MM.1S (cell line): ENCODE measurements around the gene C19orf25.
A peak's percentile ranks its signal among the peaks of the same experiment; 100 is the strongest.

Experiments
- DNase-seq: peaks from one replicate; pipeline ENCODE4 v3.0.0-alpha.2; 2015
- H2AFZ ChIP-seq: fragments of 300-600 bp; sonication (generic); 2 replicates; pipeline ENCODE4 v1.6.0; 2016; ENCODE audit warnings: antibody characterized with exemption, low read length
- H3F3A ChIP-seq: fragments of 300-600 bp; sonication (generic); 2 replicates; pipeline ENCODE4 v1.6.1; 2016; ENCODE audit warnings: mild to moderate bottlenecking, antibody characterized with exemption, low read length, moderate library complexity, mixed read lengths; ENCODE audit not compliant: insufficient read depth
- H3K27ac ChIP-seq: fragments of 300-600 bp; sonication (generic); 2 replicates; pipeline ENCODE4 v1.5.1; 2016; ENCODE audit warnings: mild to moderate bottlenecking, low read length
- H3K27me3 ChIP-seq: fragments of 300-600 bp; sonication (generic); replicated peaks from 2 replicates; pipeline ENCODE4 v1.6.0; 2016; ENCODE audit warnings: low read length; ENCODE audit not compliant: insufficient read depth
- H3K36me3 ChIP-seq: fragments of 300-600 bp; sonication (generic); replicated peaks from 2 replicates; pipeline ENCODE4 v1.6.1; 2016; ENCODE audit warnings: mild to moderate bottlenecking, low read length, mixed read lengths; ENCODE audit not compliant: insufficient read depth
- H3K4me1 ChIP-seq: fragments of 300-600 bp; sonication (generic); 2 replicates; pipeline ENCODE4 v1.6.1; 2016; ENCODE audit warnings: low read length, mixed read lengths
- H3K4me2 ChIP-seq: fragments of 300-600 bp; sonication (generic); 2 replicates; pipeline ENCODE4 v1.6.0; 2016; ENCODE audit warnings: low read depth, low read length
- H3K4me3 ChIP-seq: fragments of 300-600 bp; sonication (generic); 2 replicates; pipeline ENCODE4 v1.5.1; 2016; ENCODE audit warnings: low read length, mixed read lengths
- H3K79me2 ChIP-seq: fragments of 300-600 bp; sonication (generic); 2 replicates; pipeline ENCODE4 v1.6.1; 2016; ENCODE audit warnings: mixed run types, low read length, mixed read lengths
- H3K9ac ChIP-seq: fragments of 300-600 bp; sonication (generic); 2 replicates; pipeline ENCODE4 v1.6.1; 2016; ENCODE audit warnings: low read length, mixed read lengths
- H3K9me2 ChIP-seq: fragments of 300-600 bp; sonication (generic); replicated peaks from 2 replicates; pipeline ENCODE4 v1.6.1; 2016; ENCODE audit warnings: mild to moderate bottlenecking, low read length, mixed read lengths; ENCODE audit not compliant: insufficient read depth
- H3K9me3 ChIP-seq: fragments of 300-600 bp; sonication (generic); replicated peaks from 2 replicates; pipeline ENCODE4 v1.6.1; 2016; ENCODE audit warnings: mild to moderate bottlenecking, low read length, mixed read lengths; ENCODE audit not compliant: insufficient read depth
- H4K20me1 ChIP-seq: fragments of 300-600 bp; sonication (generic); 2 replicates; pipeline ENCODE4 v1.6.1; 2016; ENCODE audit warnings: mild to moderate bottlenecking, low read length, moderate library complexity, mixed read lengths; ENCODE audit not compliant: insufficient read depth
- EZH2 ChIP-seq: fragments of 300-600 bp; sonication (generic); optimal IDR thresholded peaks from 2 replicates; pipeline ENCODE3; 2017; ENCODE audit warnings: low read depth, mild to moderate bottlenecking, antibody characterized with exemption, low read length, mixed read lengths
- EZH2phosphoT487 ChIP-seq: fragments of 300-600 bp; sonication (generic); IDR thresholded peaks from 2 replicates; pipeline ENCODE4 v1.6.1; 2018; ENCODE audit warnings: antibody characterized with exemption, low read length
- TF ChIP-seq, protein P1 (sequence below): fragments of 300-600 bp; sonication (generic); IDR thresholded peaks from 2 replicates; pipeline ENCODE4 v1.5.1; 2016; ENCODE audit warnings: antibody characterized with exemption, low read length, mixed read lengths

Gene C19orf25

DNA sequence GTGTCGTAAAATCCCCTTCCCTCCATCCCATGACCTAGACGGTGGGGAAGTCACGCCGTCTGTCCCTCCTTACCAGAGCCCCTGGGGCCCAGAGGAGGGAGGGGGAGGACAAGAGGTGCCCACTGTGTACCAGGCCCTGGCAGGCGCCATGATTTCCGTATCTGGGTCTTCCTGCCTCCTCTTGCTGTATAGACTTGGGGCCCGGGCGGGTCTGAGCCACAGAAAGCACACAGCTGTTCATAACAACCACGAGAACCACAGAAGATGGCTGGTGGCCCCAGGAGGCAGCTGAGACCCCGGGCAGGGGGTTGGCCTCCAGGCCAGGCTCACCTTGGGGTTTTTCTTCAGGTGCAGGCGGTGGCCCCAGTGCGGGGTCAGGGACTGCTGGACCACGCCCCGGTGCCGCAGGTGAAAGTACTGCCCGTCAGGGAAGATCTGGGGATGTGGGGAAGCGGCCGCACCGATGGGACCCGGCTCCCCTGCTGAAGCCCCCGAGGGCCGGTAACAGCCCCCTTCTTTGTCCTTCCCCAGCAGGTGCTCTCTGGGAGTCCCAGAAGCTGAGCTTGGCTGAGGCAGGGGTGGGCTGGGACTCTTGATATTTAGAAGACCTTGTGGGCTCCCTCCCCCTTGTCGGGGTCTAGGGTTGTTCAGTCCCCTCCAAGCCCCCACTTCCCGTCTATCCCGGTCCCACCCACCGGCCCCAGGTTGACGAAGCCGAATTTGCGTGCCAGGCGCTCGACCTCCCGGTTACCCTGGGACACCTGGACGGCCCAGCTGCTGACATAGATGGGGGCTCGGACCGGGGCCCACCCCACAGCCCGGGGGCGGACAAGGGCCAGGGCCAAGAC, 10.7 kb upstream of the C19orf25 start:
- H3K4me3 ChIP-seq, result peak overlapping the region; percentile 72
- H3K4me1 ChIP-seq, result peaks cover 10% of the 10 kb centered on the region
- H3F3A ChIP-seq, result no peaks in the 10 kb centered on the region
- H3K79me2 ChIP-seq, result no peaks in the 10 kb centered on the region
- H3K9me2 ChIP-seq, result no peaks in the 10 kb centered on the region
- peaks cover 79% of the 10 kb centered on the region for H3K27me3 ChIP-seq
- H3K4me2 ChIP-seq, result peak overlapping the region; percentile 99
- DNase-seq, result no peak
- H3K9ac ChIP-seq, result peak overlapping the region; percentile 60
- no peaks in the 10 kb centered on the region for H3K36me3 ChIP-seq
- TF ChIP-seq, protein P1, sequence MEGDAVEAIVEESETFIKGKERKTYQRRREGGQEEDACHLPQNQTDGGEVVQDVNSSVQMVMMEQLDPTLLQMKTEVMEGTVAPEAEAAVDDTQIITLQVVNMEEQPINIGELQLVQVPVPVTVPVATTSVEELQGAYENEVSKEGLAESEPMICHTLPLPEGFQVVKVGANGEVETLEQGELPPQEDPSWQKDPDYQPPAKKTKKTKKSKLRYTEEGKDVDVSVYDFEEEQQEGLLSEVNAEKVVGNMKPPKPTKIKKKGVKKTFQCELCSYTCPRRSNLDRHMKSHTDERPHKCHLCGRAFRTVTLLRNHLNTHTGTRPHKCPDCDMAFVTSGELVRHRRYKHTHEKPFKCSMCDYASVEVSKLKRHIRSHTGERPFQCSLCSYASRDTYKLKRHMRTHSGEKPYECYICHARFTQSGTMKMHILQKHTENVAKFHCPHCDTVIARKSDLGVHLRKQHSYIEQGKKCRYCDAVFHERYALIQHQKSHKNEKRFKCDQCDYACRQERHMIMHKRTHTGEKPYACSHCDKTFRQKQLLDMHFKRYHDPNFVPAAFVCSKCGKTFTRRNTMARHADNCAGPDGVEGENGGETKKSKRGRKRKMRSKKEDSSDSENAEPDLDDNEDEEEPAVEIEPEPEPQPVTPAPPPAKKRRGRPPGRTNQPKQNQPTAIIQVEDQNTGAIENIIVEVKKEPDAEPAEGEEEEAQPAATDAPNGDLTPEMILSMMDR, result no peak
- no peak for TF ChIP-seq EZH2
- no peak for TF ChIP-seq EZH2phosphoT487
- H3K27ac ChIP-seq, result no peak overlapping the region
- peak overlapping the region; percentile 88 for H2AFZ ChIP-seq
- H3K9me3 ChIP-seq, result no peaks in the 10 kb centered on the region
- no peaks in the 10 kb centered on the region for H4K20me1 ChIP-seq

DNA sequence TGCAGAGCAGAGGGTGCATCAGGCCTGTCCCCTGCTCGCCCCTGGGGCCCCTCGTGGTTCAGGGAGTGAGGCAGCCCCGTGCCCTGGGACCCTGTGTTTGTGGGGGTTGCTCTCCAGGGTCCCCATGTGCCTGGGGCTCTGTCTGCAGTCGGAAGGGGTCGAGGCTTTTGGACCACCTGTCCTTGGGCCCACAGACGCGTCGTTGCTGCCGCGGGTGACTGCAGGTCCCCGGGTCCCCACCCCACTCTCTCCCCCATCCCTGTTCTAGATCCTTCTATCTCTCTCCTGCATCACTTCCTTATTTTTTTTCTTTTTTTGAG, 9.2 kb upstream of the C19orf25 start:
- Histone ChIP-seq H2AFZ (no peak overlapping the region), H3K9ac (no peak overlapping the region), H3K27me3 (peaks cover 73% of the 10 kb centered on the region), H3K4me1 (peaks cover 10% of the 10 kb centered on the region), H3K36me3 (no peaks in the 10 kb centered on the region), H3F3A (no peaks in the 10 kb centered on the region), H3K4me2 (no peak overlapping the region), H3K4me3 (no peak overlapping the region), H3K27ac (no peak overlapping the region), H3K9me2 (no peaks in the 10 kb centered on the region), H4K20me1 (no peaks in the 10 kb centered on the region), H3K9me3 (no peaks in the 10 kb centered on the region), H3K79me2 (no peaks in the 10 kb centered on the region)
- TF ChIP-seq EZH2phosphoT487 (no peak), EZH2 (no peak)
- TF ChIP-seq, protein P1, result no peak
- no peak for DNase-seq

DNA sequence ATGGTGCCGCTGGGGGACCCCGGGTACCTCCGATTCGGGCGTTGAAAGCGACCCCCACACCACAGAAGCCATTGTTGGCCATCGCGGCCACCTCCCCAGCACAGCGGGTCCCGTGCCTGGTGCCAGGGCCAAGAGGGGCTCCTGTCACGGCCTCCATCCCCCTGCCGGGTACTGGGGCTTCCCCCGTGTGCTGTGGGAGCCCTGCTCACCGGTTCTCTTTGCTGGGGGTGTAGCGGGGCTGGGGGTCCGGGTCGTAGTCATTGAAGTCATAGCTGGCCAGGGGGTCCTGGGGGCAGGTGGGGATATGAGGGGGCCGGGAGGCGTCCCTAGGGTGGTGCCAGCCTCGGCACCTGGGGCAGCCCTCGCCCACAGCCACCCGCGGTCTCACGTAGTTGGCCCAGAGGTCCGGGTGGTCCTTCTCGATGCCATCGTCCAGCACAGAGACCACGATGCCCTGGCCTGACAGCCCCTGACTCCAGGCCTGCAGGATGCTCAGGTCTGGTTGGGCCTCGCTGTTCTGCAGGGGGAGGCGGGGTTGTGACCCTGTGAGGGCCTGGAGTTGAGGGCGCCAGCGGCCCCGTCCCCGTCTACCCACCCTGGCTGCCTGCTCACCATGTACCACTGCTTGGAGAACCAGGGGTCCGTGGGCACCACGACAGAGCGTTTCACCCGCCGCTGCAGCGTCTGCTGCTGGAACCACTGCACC, 8.7 kb upstream of the C19orf25 start:
- Histone ChIP-seq H3K9me3 (no peaks in the 10 kb centered on the region), H4K20me1 (no peaks in the 10 kb centered on the region), H3K4me2 (no peak overlapping the region), H3K27ac (no peak overlapping the region), H3K27me3 (peaks cover 68% of the 10 kb centered on the region), H3K9me2 (no peaks in the 10 kb centered on the region), H3K4me1 (peaks cover 10% of the 10 kb centered on the region), H3F3A (no peaks in the 10 kb centered on the region), H2AFZ (no peak overlapping the region), H3K79me2 (no peaks in the 10 kb centered on the region), H3K36me3 (no peaks in the 10 kb centered on the region), H3K4me3 (no peak overlapping the region), H3K9ac (no peak overlapping the region)
- no peak for DNase-seq
- TF ChIP-seq, protein P1, result no peak
- TF ChIP-seq EZH2phosphoT487 (no peak), EZH2 (no peak)
